ENCODE measurements around the gene HRK.

- TF ChIP-seq CTCF (IDR thresholded peaks at IDR 0.05) = no peak
- no peak for TF ChIP-seq POLR2AphosphoS5 (IDR thresholded peaks at IDR 0.05)
These were observed 45.8 kb downstream of the HRK start for GRCh38 chr12:116835484-116835883.

Measured in gastroesophageal sphincter (tissue), 3 donors.